Uterine smooth muscle cell (primary cell): ENCODE data around the gene FAM181A. TPM values are rescaled to one million over a fixed set of nuclear protein-coding genes. Genes with fewer than 3 reads are reported as not detected.

Experiments used
- total RNA-seq: library from RNA; depleted of rRNA; stranded (reverse); fragments of >200 nt; gene quantifications from 2 replicates; pipeline ENCODE4 v1.2.3, GENCODE V29; 2014

FAM181A gene
- total RNA-seq, result not detected in 2 replicates

GRCh38 chr14:93926873-93927799 lies at the start of gene FAM181A:
TSS of gene FAM181A (plus strand) at chr14:93927344. CDS start at chr14:93928286, 942 bp downstream.

DNA sequence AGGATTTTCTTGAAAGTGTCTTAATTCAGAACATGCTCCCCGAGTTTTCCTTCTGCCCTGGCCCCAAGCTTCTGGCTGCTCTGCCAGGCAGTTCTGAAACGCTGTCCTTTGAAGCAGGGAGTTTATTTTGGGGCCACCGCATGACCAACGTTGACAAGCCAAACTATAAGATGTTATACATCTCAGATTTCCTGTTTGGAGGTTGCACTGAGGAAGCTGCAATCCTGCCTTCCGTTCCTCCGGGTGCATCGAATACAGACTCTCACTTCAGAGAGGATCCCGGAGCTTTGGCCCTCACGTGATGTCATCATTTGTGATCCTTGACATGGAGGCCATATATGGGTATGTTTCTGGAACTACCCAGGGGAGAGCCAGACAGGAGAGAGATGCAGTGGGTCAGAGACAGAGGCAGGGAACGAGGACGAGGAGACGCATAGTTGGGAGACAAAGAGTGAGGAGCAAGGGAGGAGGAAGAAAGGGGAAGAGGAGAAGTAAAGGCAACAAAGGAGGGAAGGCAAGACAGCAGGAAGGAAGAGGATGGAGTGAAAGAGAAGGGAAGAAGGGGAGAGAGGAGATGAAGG lies 49.4 kb downstream of the FAM181A start, which contains the start of gene ASB2:
ASB2 (minus strand) TSS at position 94 of the 581 bp plus-strand sequence. CDS start 12,031 bp downstream, outside the sequence.

Other genes starting within 250 kb of the FAM181A start
- gene PRIMA1, start 138.9 kb upstream of the FAM181A start, total RNA-seq, result under 0.01 TPM in 1 of 2 replicates, not detected in the other
- 1.2 and 3.5 TPM in 2 replicates for gene ASB2, start 49.2 kb downstream of the FAM181A start, total RNA-seq
- not detected in 2 replicates for gene CCDC197, start 70.0 kb downstream of the FAM181A start, total RNA-seq
- gene OTUB2, start 99.0 kb downstream of the FAM181A start, total RNA-seq, result 1.00 and 2.4 TPM in 2 replicates
- 114 and 139 TPM in 2 replicates for gene DDX24, start 153.9 kb downstream of the FAM181A start, total RNA-seq
- gene IFI27L1, start 154.0 kb downstream of the FAM181A start, total RNA-seq, result 23.1 and 27.0 TPM in 2 replicates
- gene IFI27, start 183.4 kb downstream of the FAM181A start, total RNA-seq, result 23.8 and 28.6 TPM in 2 replicates
- 59.8 and 99.0 TPM in 2 replicates for gene IFI27L2, start 202.3 kb downstream of the FAM181A start, total RNA-seq
- 3.2 and 4.9 TPM in 2 replicates for gene PPP4R4, start 247.0 kb downstream of the FAM181A start, total RNA-seq